HCT116 (cell line): ENCODE measurements around the gene ITIH5. TPM values are rescaled to one million over a fixed set of nuclear protein-coding genes. Genes with fewer than 3 reads are reported as not detected.
"Not testable (repeated sequence)": the region's sequence is repeated elsewhere in the genome, so short reads cannot be mapped to it uniquely, and the experiment has no call there.

ENCODE experiments used
- ATAC-seq: fragments of 200-7000 bp; cut with Tn5 transposase; 2 replicates; pipeline ENCODE4 v1.9.1; 2020; ENCODE audit warnings: mild to moderate bottlenecking, moderate library complexity
- BruUV-seq: library from RNA; stranded (reverse); fragments of 400-500 nt; replicated peaks from 2 replicates; lab custom pipeline; 2021; lab: Mats Ljungman, UMichigan
- CTCF ChIA-PET: fragments of 300-600 bp; sonication (Branson Sonifier 250); formaldehyde crosslinking; loops from one replicate; lab custom pipeline; 2021; ENCODE audit warnings: antibody characterized with exemption; lab: Charles Lee
- POLR2A ChIA-PET: fragments of 300-600, 350-600 bp; sonication (Branson Sonifier 250); formaldehyde crosslinking; loops from one replicate; lab custom pipeline; 2021; ENCODE audit warnings: antibody characterized with exemption; lab: Charles Lee
- RAD21 ChIA-PET, 2 experiments: fragments of 300-600 bp; sonication (Branson Sonifier 250); formaldehyde crosslinking; loops; one replicate each; lab custom pipeline; 2023; ENCODE audit warnings: low total read pairs in 2 of 2; ENCODE audit not compliant: uncharacterized antibody in 2 of 2, unreplicated experiment in 2 of 2, low non-redundant PET in 1 of 2; lab: Charles Lee
- DNase-seq: peaks from one replicate; pipeline ENCODE4 v3.0.0-alpha.2; 2010; ENCODE audit warnings: low read depth, low spot score
- H2AFZ ChIP-seq: fragments of 200-600 bp; shearing (Covaris generic), sonication (generic); 2 replicates; pipeline ENCODE4 v1.6.1; 2017; ENCODE audit warnings: low read depth, mixed run types, mixed read lengths, antibody characterized with exemption, low read length; ENCODE audit not compliant: poor library complexity, severe bottlenecking
- H3K27ac ChIP-seq: 2 replicates; pipeline ENCODE4 v1.5.1; 2012; ENCODE audit warnings: low read depth, low read length
- H3K27me3 ChIP-seq: fragments of 200-600 bp; sonication (generic); 2 replicates; pipeline ENCODE4 v1.6.1; 2016; ENCODE audit warnings: mixed run types, low read length, mixed read lengths; ENCODE audit not compliant: insufficient read depth
- H3K36me3 ChIP-seq, 2 experiments: fragments of 200-500 bp in 1 of 2; fragments of 200-600 bp in 1 of 2; sonication (Bioruptor generic) in 1 of 2; sonication (generic) in 1 of 2; 2 replicates each; pipeline versions ENCODE4 v1.5.1 to v1.6.1; 2014 to 2016; ENCODE audit warnings: low read length in 2 of 2, inconsistent platforms in 1 of 2, mixed read lengths in 1 of 2, mixed run types in 1 of 2; ENCODE audit not compliant: insufficient read depth in 2 of 2, control insufficient read depth in 1 of 2
- H3K4me1 ChIP-seq, 2 experiments: fragments of 200-600 bp in 1 of 2; sonication (generic) in 1 of 2; 2 replicates each; pipeline versions ENCODE4 v1.5.1 to v1.6.1; 2012 to 2017; ENCODE audit warnings: low read length in 2 of 2, inconsistent platforms in 1 of 2, mild to moderate bottlenecking in 1 of 2, mixed read lengths in 1 of 2, mixed run types in 1 of 2, moderate library complexity in 1 of 2; ENCODE audit not compliant: insufficient read depth in 2 of 2, control insufficient read depth in 1 of 2
- H3K4me2 ChIP-seq: fragments of 200-600 bp; sonication (generic); 2 replicates; pipeline ENCODE4 v1.6.1; 2017; ENCODE audit warnings: mixed run types, low read length, mixed read lengths
- H3K4me3 ChIP-seq, 2 experiments: fragments of 200-600 bp in 1 of 2; sonication (generic) in 1 of 2; replicated peaks in 1 of 2; 2 replicates each; pipeline ENCODE4 v1.5.1; 2011 to 2016; ENCODE audit warnings: low read length in 2 of 2, control low read depth in 1 of 2, low read depth in 1 of 2, mild to moderate bottlenecking in 1 of 2, mixed read lengths in 1 of 2, mixed run types in 1 of 2
- H3K79me2 ChIP-seq: fragments of 200-600 bp; sonication (generic); 2 replicates; pipeline ENCODE4 v1.6.1; 2017; ENCODE audit warnings: mild to moderate bottlenecking, mixed run types, low read length, moderate library complexity, mixed read lengths; ENCODE audit not compliant: insufficient read depth
- H3K9ac ChIP-seq: fragments of 200-600 bp; sonication (generic); 2 replicates; pipeline ENCODE4 v1.6.1; 2016; ENCODE audit warnings: low read length, mixed read lengths
- H3K9me2 ChIP-seq: fragments of 200-600 bp; sonication (generic), shearing (Covaris generic); 2 replicates; pipeline ENCODE4 v1.6.1; 2017; ENCODE audit warnings: mixed run types, mild to moderate bottlenecking, moderate library complexity; ENCODE audit not compliant: insufficient read depth
- H3K9me3 ChIP-seq, 2 experiments: fragments of 200-500 bp in 1 of 2; fragments of 200-600 bp in 1 of 2; sonication (Bioruptor generic) in 1 of 2; sonication (generic) in 1 of 2; 2 replicates each; pipeline ENCODE4 v1.6.1; 2014 to 2017; ENCODE audit warnings: low read length in 2 of 2, mixed read lengths in 2 of 2, inconsistent platforms in 1 of 2, low read depth in 1 of 2, mild to moderate bottlenecking in 1 of 2, mixed run types in 1 of 2, moderate library complexity in 1 of 2; ENCODE audit not compliant: control insufficient read depth in 1 of 2, insufficient read depth in 1 of 2
- H4K20me1 ChIP-seq: fragments of 200-600 bp; sonication (generic), shearing (Covaris generic); 2 replicates; pipeline ENCODE4 v1.6.1; 2017; ENCODE audit warnings: mixed run types, mild to moderate bottlenecking, moderate library complexity; ENCODE audit not compliant: insufficient read depth
- CTCF ChIP-seq, 3 experiments: fragments of 200-600 bp in 1 of 3; sonication (generic) in 1 of 3; IDR thresholded peaks in 2 of 3; conservative IDR thresholded peaks in 1 of 3; 2 replicates each; pipeline ENCODE4 v1.5.1; 2012 to 2017; ENCODE audit warnings: low read depth in 2 of 3, low read length in 2 of 3, antibody characterized with exemption in 1 of 3, borderline replicate concordance in 1 of 3, control low read depth in 1 of 3, mild to moderate bottlenecking in 1 of 3, mixed read lengths in 1 of 3, mixed run types in 1 of 3, moderate library complexity in 1 of 3; ENCODE audit not compliant: insufficient read depth in 1 of 3
- EZH2phosphoT487 ChIP-seq: fragments of 200-600 bp; IDR thresholded peaks from 2 replicates; pipeline ENCODE4 v1.6.1; 2018; ENCODE audit warnings: antibody characterized with exemption, borderline replicate concordance
- JUND ChIP-seq: IDR thresholded peaks from 2 replicates; pipeline ENCODE4 v1.6.1; 2012
- POLR2A ChIP-seq: IDR thresholded peaks from 2 replicates; pipeline ENCODE4 v1.7.0; 2011; ENCODE audit warnings: borderline replicate concordance; ENCODE audit not compliant: insufficient read depth, insufficient read length; ENCODE audit errors: extremely low read depth
- POLR2AphosphoS5 ChIP-seq: IDR thresholded peaks from 2 replicates; pipeline ENCODE4 v1.6.1; 2011; ENCODE audit warnings: mild to moderate bottlenecking, low read depth, low read length, moderate library complexity
- RAD21 ChIP-seq: IDR thresholded peaks from 2 replicates; pipeline ENCODE4 v1.6.1; 2012; ENCODE audit warnings: low read depth, mild to moderate bottlenecking
- SRF ChIP-seq: IDR thresholded peaks from 2 replicates; pipeline ENCODE4 v1.6.1; 2012; ENCODE audit warnings: low read depth
- ZBTB33 ChIP-seq: IDR thresholded peaks from 2 replicates; pipeline ENCODE4 v1.6.1; 2011; ENCODE audit warnings: mild to moderate bottlenecking, low read length, moderate library complexity; ENCODE audit not compliant: insufficient replicate concordance; ENCODE audit errors: extremely low read depth
- ZFX ChIP-seq: fragments of 450-650 bp; IDR thresholded peaks from 2 replicates; pipeline ENCODE4 v1.6.1; 2017
- ZNF274 ChIP-seq: fragments of 200-500 bp; sonication (Bioruptor generic); IDR thresholded peaks from 2 replicates; pipeline ENCODE4 v1.6.1; 2014; ENCODE audit warnings: mild to moderate bottlenecking, low read depth, low read length, inconsistent platforms
- intact Hi-C: fragments of 100-400 bp; cut with micrococcal nuclease; formaldehyde crosslinking; loops from 2 replicates; pipeline ENCODE4 v1.10.0; 2022
- total RNA-seq: library from RNA; stranded (reverse); gene quantifications from one replicate; pipeline ENCODE4 v1.2.1, GENCODE V29; 2021; ENCODE audit not compliant: unreplicated experiment
- TF ChIP-seq, protein P1 (sequence below): IDR thresholded peaks from 2 replicates; pipeline ENCODE4 v1.6.1; 2012; ENCODE audit warnings: low read depth
- TF ChIP-seq, protein P2 (sequence below): IDR thresholded peaks from 2 replicates; pipeline ENCODE4 v1.6.1; 2012

Gene ITIH5
- total RNA-seq, 1 experiment from 2014 or later, result not detected

DNA sequence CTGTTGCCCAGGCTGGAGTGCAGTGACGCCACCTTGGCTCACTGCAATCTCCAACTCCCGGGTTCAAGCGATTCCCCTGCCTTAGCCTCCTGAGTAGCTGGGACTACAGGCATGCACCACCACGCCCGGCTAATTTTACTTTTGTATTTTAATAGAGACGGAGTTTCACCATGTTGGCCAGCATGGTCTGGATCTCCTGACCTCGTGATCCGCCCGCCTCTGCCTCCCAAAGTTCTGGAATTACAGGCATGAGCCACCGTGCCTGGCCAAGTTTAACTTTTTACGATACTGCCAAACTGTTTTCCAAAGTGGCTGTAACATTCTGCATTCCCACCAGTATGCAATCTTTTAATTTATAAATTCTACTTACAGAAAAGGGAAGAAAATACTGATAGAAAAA, 9.7 kb downstream of the ITIH5 start:
- H3K4me3 ChIP-seq, intact Hi-C loops, H4K20me1 ChIP-seq, H3K4me2 ChIP-seq, H3K27ac ChIP-seq, H3K4me1 ChIP-seq, POLR2A ChIA-PET, H3K9ac ChIP-seq, H3K9me2 ChIP-seq, CTCF ChIA-PET, H3K79me2 ChIP-seq, DNase-seq, BruUV-seq, H2AFZ ChIP-seq, H3K36me3 ChIP-seq, H3K9me3 ChIP-seq, ATAC-seq, RAD21 ChIA-PET: not testable (repeated sequence)
- H3K27me3 ChIP-seq, result peaks cover 33% of the 10 kb centered on the region

DNA sequence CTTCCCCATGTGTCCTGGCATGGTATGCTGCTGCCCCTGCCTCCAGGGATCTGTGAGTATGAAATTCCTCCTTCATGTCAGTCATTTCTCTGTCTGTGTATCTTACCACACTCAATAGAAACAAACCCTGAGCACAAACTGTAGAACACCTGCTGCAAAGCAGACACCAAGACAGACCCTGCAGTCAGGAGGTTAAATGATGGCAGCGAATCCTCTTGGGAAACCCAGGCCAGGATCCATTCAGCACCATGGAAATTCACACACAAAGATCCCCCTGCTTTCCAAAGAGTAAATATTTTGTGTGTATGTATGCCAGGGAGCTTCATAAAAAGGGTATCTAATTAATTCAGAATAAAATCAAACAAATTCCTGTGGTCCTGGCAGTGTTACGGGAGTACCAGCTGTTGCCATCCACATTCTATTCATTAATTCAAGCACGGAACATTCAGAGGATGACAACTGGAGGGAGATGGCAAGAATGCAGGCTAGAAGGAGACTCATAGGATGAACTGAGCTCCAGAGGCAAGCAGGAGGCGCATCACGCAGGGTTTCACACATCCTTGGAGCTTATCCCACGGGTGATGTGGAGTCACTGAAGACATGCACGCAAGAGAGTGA, 14.8 kb downstream of the ITIH5 start:
- ChIA-PET POLR2A (no interaction called here), CTCF (no interaction called here), RAD21 (no interaction called here)
- no peaks in the 10 kb centered on the region for H4K20me1 ChIP-seq
- no peak overlapping the region for H3K4me3 ChIP-seq
- no peaks in the 10 kb centered on the region for H3K9me2 ChIP-seq
- no peak overlapping the region for H2AFZ ChIP-seq
- no peak overlapping the region for H3K4me2 ChIP-seq
- ATAC-seq, result no peak
- H3K79me2 ChIP-seq, result no peaks in the 10 kb centered on the region
- peaks cover 0 to 3% of the 10 kb centered on the region in 2 experiments; a peak in 1 of 4 replicates for H3K4me1 ChIP-seq
- intact Hi-C loops, result no loop called here
- H3K9ac ChIP-seq, result no peak overlapping the region
- peaks cover 16% of the 10 kb centered on the region; the same call in 1 of the 2 replicates for H3K27me3 ChIP-seq
- no peaks in the 10 kb centered on the region for H3K36me3 ChIP-seq
- no peak overlapping the region for H3K27ac ChIP-seq
- no TSS peak for BruUV-seq
- DNase-seq, result no peak
- H3K9me3 ChIP-seq, result no peaks in the 10 kb centered on the region
- TF ChIP-seq ZBTB33, result no peak
- no peak for TF ChIP-seq JUND
- TF ChIP-seq ZNF274, result no peak
- TF ChIP-seq ZFX, result no peak
- TF ChIP-seq, protein P1, sequence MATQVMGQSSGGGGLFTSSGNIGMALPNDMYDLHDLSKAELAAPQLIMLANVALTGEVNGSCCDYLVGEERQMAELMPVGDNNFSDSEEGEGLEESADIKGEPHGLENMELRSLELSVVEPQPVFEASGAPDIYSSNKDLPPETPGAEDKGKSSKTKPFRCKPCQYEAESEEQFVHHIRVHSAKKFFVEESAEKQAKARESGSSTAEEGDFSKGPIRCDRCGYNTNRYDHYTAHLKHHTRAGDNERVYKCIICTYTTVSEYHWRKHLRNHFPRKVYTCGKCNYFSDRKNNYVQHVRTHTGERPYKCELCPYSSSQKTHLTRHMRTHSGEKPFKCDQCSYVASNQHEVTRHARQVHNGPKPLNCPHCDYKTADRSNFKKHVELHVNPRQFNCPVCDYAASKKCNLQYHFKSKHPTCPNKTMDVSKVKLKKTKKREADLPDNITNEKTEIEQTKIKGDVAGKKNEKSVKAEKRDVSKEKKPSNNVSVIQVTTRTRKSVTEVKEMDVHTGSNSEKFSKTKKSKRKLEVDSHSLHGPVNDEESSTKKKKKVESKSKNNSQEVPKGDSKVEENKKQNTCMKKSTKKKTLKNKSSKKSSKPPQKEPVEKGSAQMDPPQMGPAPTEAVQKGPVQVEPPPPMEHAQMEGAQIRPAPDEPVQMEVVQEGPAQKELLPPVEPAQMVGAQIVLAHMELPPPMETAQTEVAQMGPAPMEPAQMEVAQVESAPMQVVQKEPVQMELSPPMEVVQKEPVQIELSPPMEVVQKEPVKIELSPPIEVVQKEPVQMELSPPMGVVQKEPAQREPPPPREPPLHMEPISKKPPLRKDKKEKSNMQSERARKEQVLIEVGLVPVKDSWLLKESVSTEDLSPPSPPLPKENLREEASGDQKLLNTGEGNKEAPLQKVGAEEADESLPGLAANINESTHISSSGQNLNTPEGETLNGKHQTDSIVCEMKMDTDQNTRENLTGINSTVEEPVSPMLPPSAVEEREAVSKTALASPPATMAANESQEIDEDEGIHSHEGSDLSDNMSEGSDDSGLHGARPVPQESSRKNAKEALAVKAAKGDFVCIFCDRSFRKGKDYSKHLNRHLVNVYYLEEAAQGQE, result no peak
- TF ChIP-seq POLR2AphosphoS5, result no peak
- no peak for TF ChIP-seq CTCF (IDR thresholded peaks at IDR 0.05 in 2 of 3, conservative IDR thresholded peaks at IDR 0.05 in 1 of 3; ENCODE audit: borderline replicate concordance in 1 of 3, insufficient read depth in 1 of 3, low read depth in 2 of 3, low read length in 2 of 3)
- no peak for TF ChIP-seq RAD21
- TF ChIP-seq, protein P2, sequence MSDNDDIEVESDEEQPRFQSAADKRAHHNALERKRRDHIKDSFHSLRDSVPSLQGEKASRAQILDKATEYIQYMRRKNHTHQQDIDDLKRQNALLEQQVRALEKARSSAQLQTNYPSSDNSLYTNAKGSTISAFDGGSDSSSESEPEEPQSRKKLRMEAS, result no peak
- TF ChIP-seq POLR2A, result no peak
- no peak for TF ChIP-seq EZH2phosphoT487
- TF ChIP-seq SRF, result no peak
